OCI-LY7 (cell line): ENCODE data around the gene STON2.

Experiments
- CTCF ChIP-seq: fragments of 200-600 bp; sonication (generic); conservative IDR thresholded peaks from 2 replicates; pipeline ENCODE4 v1.5.1; 2014; ENCODE audit warnings: mild to moderate bottlenecking, antibody characterized with exemption, low read length, moderate library complexity, mixed read lengths
- EZH2phosphoT487 ChIP-seq: fragments of 200-600 bp; sonication (generic); IDR thresholded peaks from 2 replicates; pipeline ENCODE4 v1.6.1; 2018; ENCODE audit warnings: low read depth, borderline replicate concordance, mild to moderate bottlenecking, mixed run types, antibody characterized with exemption, low read length, moderate library complexity, mixed read lengths

- TF ChIP-seq CTCF (no peak), EZH2phosphoT487 (no peak)
These were observed 30.1 kb upstream of the STON2 start for GRCh38 chr14:81430235-81430634.
